GM23248 (cell line): ENCODE measurements around the gene GALK2. TPM values are rescaled to one million over a fixed set of nuclear protein-coding genes. Genes with fewer than 3 reads are reported as not detected.
A peak's percentile ranks its signal among the peaks of the same experiment; 100 is the strongest.

Experiments
- DNase-seq: peaks from one replicate; pipeline ENCODE4 v3.0.0-alpha.2; 2015
- H2AFZ ChIP-seq: fragments of 200-600 bp; sonication (generic); 2 replicates; pipeline ENCODE4 v1.6.1; 2016; ENCODE audit warnings: antibody characterized with exemption
- H3F3A ChIP-seq: fragments of 200-600 bp; sonication (generic); 2 replicates; pipeline ENCODE4 v1.6.1; 2016; ENCODE audit warnings: mild to moderate bottlenecking, antibody characterized with exemption, mixed run types; ENCODE audit not compliant: insufficient read depth
- H3K27ac ChIP-seq: fragments of 200-600 bp; sonication (generic); 2 replicates; pipeline ENCODE4 v1.5.1; 2016; ENCODE audit warnings: mild to moderate bottlenecking
- H3K27me3 ChIP-seq: fragments of 200-600 bp; sonication (generic); replicated peaks from 2 replicates; pipeline ENCODE4 v1.6.1; 2016; ENCODE audit warnings: mild to moderate bottlenecking; ENCODE audit not compliant: insufficient read depth
- H3K36me3 ChIP-seq: fragments of 200-600 bp; sonication (generic); 2 replicates; pipeline ENCODE4 v1.6.1; 2016; ENCODE audit warnings: low read depth, mild to moderate bottlenecking
- H3K4me1 ChIP-seq: fragments of 200-600 bp; sonication (generic); 2 replicates; pipeline ENCODE4 v1.6.1; 2016; ENCODE audit warnings: mild to moderate bottlenecking; ENCODE audit not compliant: insufficient read depth
- H3K4me2 ChIP-seq: fragments of 200-600 bp; sonication (generic); one replicate; pipeline ENCODE4 v1.6.1; 2016; ENCODE audit warnings: mild to moderate bottlenecking; ENCODE audit not compliant: unreplicated experiment
- H3K4me3 ChIP-seq: fragments of 200-600 bp; sonication (generic); 2 replicates; pipeline ENCODE4 v1.5.1; 2016; ENCODE audit warnings: mild to moderate bottlenecking
- H3K79me2 ChIP-seq: fragments of 200-600 bp; sonication (generic); 2 replicates; pipeline ENCODE4 v1.6.1; 2016; ENCODE audit warnings: mild to moderate bottlenecking; ENCODE audit not compliant: insufficient read depth
- H3K9ac ChIP-seq: fragments of 200-600 bp; sonication (generic); 2 replicates; pipeline ENCODE4 v1.6.1; 2016; ENCODE audit warnings: mild to moderate bottlenecking
- H3K9me2 ChIP-seq: fragments of 200-600 bp; sonication (generic); 2 replicates; pipeline ENCODE4 v1.6.1; 2016; ENCODE audit warnings: mixed run types, mild to moderate bottlenecking, moderate library complexity; ENCODE audit not compliant: insufficient read depth
- H3K9me3 ChIP-seq: fragments of 200-600 bp; sonication (generic); one replicate; pipeline ENCODE4 v1.6.1; 2017; ENCODE audit warnings: low read depth
- H4K20me1 ChIP-seq: fragments of 200-600 bp; sonication (generic); 2 replicates; pipeline ENCODE4 v1.6.0; 2016; ENCODE audit not compliant: insufficient read depth
- EZH2 ChIP-seq: fragments of 200-600 bp; sonication (generic); IDR thresholded peaks from 2 replicates; pipeline ENCODE4 v1.6.1; 2018; ENCODE audit warnings: antibody characterized with exemption, mild to moderate bottlenecking; ENCODE audit not compliant: insufficient read depth, poor library complexity, severe bottlenecking
- EZH2phosphoT487 ChIP-seq: fragments of 200-600 bp; sonication (generic); IDR thresholded peaks from 2 replicates; pipeline ENCODE4 v1.6.1; 2018; ENCODE audit warnings: antibody characterized with exemption, moderate library complexity, mild to moderate bottlenecking, low read depth; ENCODE audit not compliant: insufficient read depth
- WGBS, 2 experiments: methylation state at CpG; one replicate each; pipeline ENCODE4 v1.1.6; 2015 to 2017; ENCODE audit warnings: low lambda C conversion rate in 2 of 2, low coverage in 1 of 2; ENCODE audit errors: missing lambda C conversion rate in 2 of 2; 5-methylcytosine and 5-hydroxymethylcytosine counted together
- in situ Hi-C: fragments of 300-500 bp; cut with MboI; formaldehyde crosslinking; loops from 2 replicates; pipeline ENCODE4 v1.15.0; 2020
- polyA plus RNA-seq: library from polyadenylated mRNA; unstranded; fragments of >200 nt; fragmentation: Nextera tagmentation; extraction: Ambion mirVana; gene quantifications from 2 replicates; pipeline ENCODE4 v1.2.1, GENCODE V29; 2016
- total RNA-seq: library from RNA; depleted of rRNA; stranded (reverse); fragments of >200 nt; shearing (Covaris generic); gene quantifications from 2 replicates; pipeline ENCODE4 v1.2.3, GENCODE V29; 2014

Gene GALK2
- total and polyA plus RNA-seq, 2 experiments from 2014 or later, result 19.7 to 31.8 TPM

- Histone ChIP-seq H2AFZ (no peak overlapping the region), H3K9me2 (no peaks in the 10 kb centered on the region), H3K9ac (peak overlapping the region; percentile 61), H3F3A (peaks cover 67% of the 10 kb centered on the region), H3K4me3 (peak overlapping the region; percentile 12; the same call in 1 of the 2 replicates), H4K20me1 (no peaks in the 10 kb centered on the region), H3K27me3 (no peaks in the 10 kb centered on the region), H3K4me1 (peaks cover 49% of the 10 kb centered on the region), H3K9me3 (no peaks in the 10 kb centered on the region), H3K4me2 (peak overlapping the region; percentile 57), H3K27ac (peak overlapping the region; percentile 87), H3K79me2 (peaks cover 71% of the 10 kb centered on the region), H3K36me3 (peaks cover 42% of the 10 kb centered on the region)
- in situ Hi-C loops, result no loop called here
- TF ChIP-seq EZH2phosphoT487, result no peak
- no peak for TF ChIP-seq EZH2
- peak; percentile 85 for DNase-seq
- WGBS, 2 experiments, result 1% methylated on average over 3 of the region's 3 CpGs
Measured at GRCh38 chr15:49135911-49136310, 34.1 kb upstream of the GALK2 start.

DNA sequence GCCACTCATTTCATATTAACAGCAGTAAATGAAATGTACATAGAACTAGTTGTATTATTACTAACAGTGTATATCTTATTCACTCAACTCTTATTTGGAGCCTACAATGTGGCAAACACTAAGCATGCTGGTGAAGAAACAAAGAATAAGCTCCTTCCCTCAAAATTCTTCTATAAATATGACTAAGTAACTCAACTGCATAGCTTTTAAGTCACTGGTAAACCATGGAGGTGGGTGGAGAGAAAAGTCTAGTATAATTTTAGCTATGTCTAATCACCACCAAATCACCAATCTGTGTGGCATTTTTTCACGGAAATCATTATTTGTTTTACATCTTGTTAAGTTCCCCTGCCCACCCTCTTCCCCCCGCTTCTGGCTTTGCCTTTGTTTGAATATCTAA lies 32.2 kb upstream of the GALK2 start:
- Histone ChIP-seq H3K4me2 (peak overlapping the region; percentile 67), H3K9me2 (no peaks in the 10 kb centered on the region), H4K20me1 (no peaks in the 10 kb centered on the region), H3K36me3 (peaks cover 41% of the 10 kb centered on the region), H3K4me3 (peak overlapping the region; percentile 8; the same call in 1 of the 2 replicates), H3K79me2 (peaks cover 73% of the 10 kb centered on the region), H3K27ac (peak overlapping the region; percentile 87), H3K9ac (peak overlapping the region; percentile 19), H3K9me3 (no peaks in the 10 kb centered on the region), H3K27me3 (no peaks in the 10 kb centered on the region), H3K4me1 (peaks cover 49% of the 10 kb centered on the region), H3F3A (peaks cover 68% of the 10 kb centered on the region), H2AFZ (no peak overlapping the region)
- no peak for TF ChIP-seq EZH2
- TF ChIP-seq EZH2phosphoT487, result no peak
- in situ Hi-C loops, result no loop called here
- 18 to 24% methylated on average over 2 of the region's 2 CpGs for whole genome bisulfite sequencing, 2 experiments
- DNase-seq, result peak; percentile 80

GRCh38 chr15:49145651-49146609 lies 24.1 kb upstream of the GALK2 start:
- Histone ChIP-seq H3K4me1 (peaks cover 37% of the 10 kb centered on the region), H2AFZ (no peak overlapping the region), H3K27ac (no peak overlapping the region; the same call in 1 of the 2 replicates), H3K79me2 (peaks cover 100% of the 10 kb centered on the region), H3K9me3 (no peaks in the 10 kb centered on the region), H4K20me1 (peaks cover 8% of the 10 kb centered on the region; the same call in 1 of the 2 replicates), H3K4me2 (peak overlapping the region; percentile 36), H3K9me2 (no peaks in the 10 kb centered on the region), H3K27me3 (no peaks in the 10 kb centered on the region), H3K4me3 (no peak overlapping the region), H3K9ac (peak overlapping the region; percentile 11; the same call in 1 of the 2 replicates), H3K36me3 (peaks cover 23% of the 10 kb centered on the region), H3F3A (peaks cover 18% of the 10 kb centered on the region; the same call in 1 of the 2 replicates)
- WGBS, 2 experiments, result 19 to 24% methylated on average over 3 of the region's 3 CpGs
- in situ Hi-C loops, result loop anchor here (10.0 kb wide), 1 partner anchor 281 kb away; no protein-coding TSS in a partner anchor
- no peak for TF ChIP-seq EZH2
- no peak for TF ChIP-seq EZH2phosphoT487
- peak; percentile 75 for DNase-seq

GRCh38 chr15:49148298-49148697 lies 21.7 kb upstream of the GALK2 start:
- peaks cover 21% of the 10 kb centered on the region; the same call in 1 of the 2 replicates for H3F3A ChIP-seq
- H3K36me3 ChIP-seq, result peaks cover 4% of the 10 kb centered on the region; the same call in 1 of the 2 replicates
- no peak overlapping the region for H3K9ac ChIP-seq
- H3K9me3 ChIP-seq, result no peaks in the 10 kb centered on the region
- H3K79me2 ChIP-seq, result peaks cover 100% of the 10 kb centered on the region
- no peaks in the 10 kb centered on the region for H3K27me3 ChIP-seq
- in situ Hi-C loops, result loop anchor here (10.0 kb wide), 1 partner anchor 283 kb away; no protein-coding TSS in a partner anchor
- TF ChIP-seq EZH2 (no peak), EZH2phosphoT487 (no peak)
- no peak overlapping the region for H3K27ac ChIP-seq
- H3K4me3 ChIP-seq, result no peak overlapping the region
- peaks cover 8% of the 10 kb centered on the region; the same call in 1 of the 2 replicates for H4K20me1 ChIP-seq
- H3K9me2 ChIP-seq, result no peaks in the 10 kb centered on the region
- peaks cover 56% of the 10 kb centered on the region for H3K4me1 ChIP-seq
- H3K4me2 ChIP-seq, result no peak overlapping the region
- no peak for DNase-seq
- WGBS, 2 experiments, result 90 to 91% methylated on average over 1 of the region's 1 CpG
- H2AFZ ChIP-seq, result no peak overlapping the region
